ENCODE measurements around the gene YPEL2.

Gene YPEL2

GRCh38 chr17:59361916-59362810, 30.7 kb downstream of the YPEL2 start (continued):
- TF ChIP-seq, protein P1, sequence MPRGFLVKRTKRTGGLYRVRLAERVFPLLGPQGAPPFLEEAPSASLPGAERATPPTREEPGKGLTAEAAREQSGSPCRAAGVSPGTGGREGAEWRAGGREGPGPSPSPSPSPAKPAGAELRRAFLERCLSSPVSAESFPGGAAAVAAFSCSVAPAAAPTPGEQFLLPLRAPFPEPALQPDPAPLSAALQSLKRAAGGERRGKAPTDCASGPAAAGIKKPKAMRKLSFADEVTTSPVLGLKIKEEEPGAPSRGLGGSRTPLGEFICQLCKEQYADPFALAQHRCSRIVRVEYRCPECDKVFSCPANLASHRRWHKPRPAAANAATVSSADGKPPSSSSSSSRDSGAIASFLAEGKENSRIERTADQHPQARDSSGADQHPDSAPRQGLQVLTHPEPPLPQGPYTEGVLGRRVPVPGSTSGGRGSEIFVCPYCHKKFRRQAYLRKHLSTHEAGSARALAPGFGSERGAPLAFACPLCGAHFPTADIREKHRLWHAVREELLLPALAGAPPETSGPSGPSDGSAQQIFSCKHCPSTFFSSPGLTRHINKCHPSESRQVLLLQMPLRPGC (tag by site-specific recombination; IDR thresholded peaks at IDR 0.05): 0 out of 2 replicates have a peak, but pooled peaks have one; percentile 39
- TF ChIP-seq, protein P2, sequence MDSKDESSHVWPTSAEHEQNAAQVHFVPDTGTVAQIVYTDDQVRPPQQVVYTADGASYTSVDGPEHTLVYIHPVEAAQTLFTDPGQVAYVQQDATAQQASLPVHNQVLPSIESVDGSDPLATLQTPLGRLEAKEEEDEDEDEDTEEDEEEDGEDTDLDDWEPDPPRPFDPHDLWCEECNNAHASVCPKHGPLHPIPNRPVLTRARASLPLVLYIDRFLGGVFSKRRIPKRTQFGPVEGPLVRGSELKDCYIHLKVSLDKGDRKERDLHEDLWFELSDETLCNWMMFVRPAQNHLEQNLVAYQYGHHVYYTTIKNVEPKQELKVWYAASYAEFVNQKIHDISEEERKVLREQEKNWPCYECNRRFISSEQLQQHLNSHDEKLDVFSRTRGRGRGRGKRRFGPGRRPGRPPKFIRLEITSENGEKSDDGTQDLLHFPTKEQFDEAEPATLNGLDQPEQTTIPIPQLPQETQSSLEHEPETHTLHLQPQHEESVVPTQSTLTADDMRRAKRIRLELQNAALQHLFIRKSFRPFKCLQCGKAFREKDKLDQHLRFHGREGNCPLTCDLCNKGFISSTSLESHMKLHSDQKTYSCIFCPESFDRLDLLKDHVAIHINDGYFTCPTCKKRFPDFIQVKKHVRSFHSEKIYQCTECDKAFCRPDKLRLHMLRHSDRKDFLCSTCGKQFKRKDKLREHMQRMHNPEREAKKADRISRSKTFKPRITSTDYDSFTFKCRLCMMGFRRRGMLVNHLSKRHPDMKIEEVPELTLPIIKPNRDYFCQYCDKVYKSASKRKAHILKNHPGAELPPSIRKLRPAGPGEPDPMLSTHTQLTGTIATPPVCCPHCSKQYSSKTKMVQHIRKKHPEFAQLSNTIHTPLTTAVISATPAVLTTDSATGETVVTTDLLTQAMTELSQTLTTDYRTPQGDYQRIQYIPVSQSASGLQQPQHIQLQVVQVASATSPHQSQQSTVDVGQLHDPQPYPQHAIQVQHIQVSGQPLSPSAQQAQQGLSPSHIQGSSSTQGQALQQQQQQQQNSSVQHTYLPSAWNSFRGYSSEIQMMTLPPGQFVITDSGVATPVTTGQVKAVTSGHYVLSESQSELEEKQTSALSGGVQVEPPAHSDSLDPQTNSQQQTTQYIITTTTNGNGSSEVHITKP (tag by site-specific recombination; IDR thresholded peaks at IDR 0.05): no peak; the same call in 1 of the 2 replicates
- TF ChIP-seq ZNF169 (tag by site-specific recombination; IDR thresholded peaks at IDR 0.05): no peak
- no peak for TF ChIP-seq ZNF311 (tag by site-specific recombination; IDR thresholded peaks at IDR 0.05; ENCODE audit: borderline replicate concordance)
- TF ChIP-seq, protein P3, sequence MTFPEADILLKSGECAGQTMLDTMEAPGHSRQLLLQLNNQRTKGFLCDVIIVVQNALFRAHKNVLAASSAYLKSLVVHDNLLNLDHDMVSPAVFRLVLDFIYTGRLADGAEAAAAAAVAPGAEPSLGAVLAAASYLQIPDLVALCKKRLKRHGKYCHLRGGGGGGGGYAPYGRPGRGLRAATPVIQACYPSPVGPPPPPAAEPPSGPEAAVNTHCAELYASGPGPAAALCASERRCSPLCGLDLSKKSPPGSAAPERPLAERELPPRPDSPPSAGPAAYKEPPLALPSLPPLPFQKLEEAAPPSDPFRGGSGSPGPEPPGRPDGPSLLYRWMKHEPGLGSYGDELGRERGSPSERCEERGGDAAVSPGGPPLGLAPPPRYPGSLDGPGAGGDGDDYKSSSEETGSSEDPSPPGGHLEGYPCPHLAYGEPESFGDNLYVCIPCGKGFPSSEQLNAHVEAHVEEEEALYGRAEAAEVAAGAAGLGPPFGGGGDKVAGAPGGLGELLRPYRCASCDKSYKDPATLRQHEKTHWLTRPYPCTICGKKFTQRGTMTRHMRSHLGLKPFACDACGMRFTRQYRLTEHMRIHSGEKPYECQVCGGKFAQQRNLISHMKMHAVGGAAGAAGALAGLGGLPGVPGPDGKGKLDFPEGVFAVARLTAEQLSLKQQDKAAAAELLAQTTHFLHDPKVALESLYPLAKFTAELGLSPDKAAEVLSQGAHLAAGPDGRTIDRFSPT (tag by site-specific recombination; IDR thresholded peaks at IDR 0.05): no peak
- TF ChIP-seq ZNF133 (tag by site-specific recombination; IDR thresholded peaks at IDR 0.05): no peak

DNA sequence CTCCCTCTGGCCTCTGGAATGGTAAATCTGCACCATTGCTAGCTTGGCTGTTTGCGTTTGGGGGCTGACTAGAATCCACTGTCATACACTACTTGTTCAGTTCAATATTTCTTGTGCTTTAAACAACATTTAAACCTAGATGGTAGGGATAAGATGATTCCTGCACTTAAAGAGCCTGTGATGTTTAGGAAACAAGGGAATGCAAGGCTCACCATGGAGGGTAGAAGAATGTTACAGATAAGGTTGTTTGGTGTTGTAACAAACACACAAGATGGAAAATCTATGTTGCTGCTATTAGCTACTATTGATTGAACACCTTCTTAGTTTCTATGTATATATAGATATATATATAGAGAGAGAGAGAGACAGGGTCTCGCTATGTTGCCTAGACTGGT, 31.4 kb downstream of the YPEL2 start:
- TF ChIP-seq, protein P4, sequence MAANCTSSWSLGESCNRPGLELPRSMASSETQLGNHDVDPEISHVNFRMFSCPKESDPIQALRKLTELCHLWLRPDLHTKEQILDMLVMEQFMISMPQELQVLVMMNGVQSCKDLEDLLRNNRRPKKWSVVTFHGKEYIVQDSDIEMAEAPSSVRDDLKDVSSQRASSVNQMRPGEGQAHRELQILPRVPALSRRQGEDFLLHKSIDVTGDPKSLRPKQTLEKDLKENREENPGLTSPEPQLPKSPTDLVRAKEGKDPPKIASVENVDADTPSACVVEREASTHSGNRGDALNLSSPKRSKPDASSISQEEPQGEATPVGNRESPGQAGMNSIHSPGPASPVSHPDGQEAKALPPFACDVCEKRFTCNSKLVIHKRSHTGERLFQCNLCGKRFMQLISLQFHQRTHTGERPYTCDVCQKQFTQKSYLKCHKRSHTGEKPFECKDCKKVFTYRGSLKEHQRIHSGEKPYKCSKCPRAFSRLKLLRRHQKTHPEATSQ (tag by site-specific recombination; IDR thresholded peaks at IDR 0.05): no peak
- TF ChIP-seq ZXDB (tag by site-specific recombination; IDR thresholded peaks at IDR 0.05): no peak
- Histone ChIP-seq H3K36me3 (ENCODE audit: control insufficient read depth in 2 of 2, insufficient read depth in 1 of 2, low read length in 2 of 2) (no peaks in the 10 kb centered on the region; a peak in 1 of 3 replicates), H3K4me3 (ENCODE audit: low read depth, low read length) (no peak overlapping the region), H3K4me1 (ENCODE audit: control insufficient read depth, insufficient read depth, low read length) (peaks cover 45% of the 10 kb centered on the region), H3K9me3 (ENCODE audit: control insufficient read depth, insufficient read depth, low read depth, low read length) (no peaks in the 10 kb centered on the region), H3K27ac (ENCODE audit: extremely low read depth, low read depth, low read length) (peak overlapping the region; percentile 48)
- ChIA-PET POLR2A (no interaction called here), CTCF (interaction anchor here (0.5 to 2.0 kb wide), 2 partner anchors 33 to 198 kb away, joined by 4 to 10 read pairs; no protein-coding TSS in a partner anchor)

DNA sequence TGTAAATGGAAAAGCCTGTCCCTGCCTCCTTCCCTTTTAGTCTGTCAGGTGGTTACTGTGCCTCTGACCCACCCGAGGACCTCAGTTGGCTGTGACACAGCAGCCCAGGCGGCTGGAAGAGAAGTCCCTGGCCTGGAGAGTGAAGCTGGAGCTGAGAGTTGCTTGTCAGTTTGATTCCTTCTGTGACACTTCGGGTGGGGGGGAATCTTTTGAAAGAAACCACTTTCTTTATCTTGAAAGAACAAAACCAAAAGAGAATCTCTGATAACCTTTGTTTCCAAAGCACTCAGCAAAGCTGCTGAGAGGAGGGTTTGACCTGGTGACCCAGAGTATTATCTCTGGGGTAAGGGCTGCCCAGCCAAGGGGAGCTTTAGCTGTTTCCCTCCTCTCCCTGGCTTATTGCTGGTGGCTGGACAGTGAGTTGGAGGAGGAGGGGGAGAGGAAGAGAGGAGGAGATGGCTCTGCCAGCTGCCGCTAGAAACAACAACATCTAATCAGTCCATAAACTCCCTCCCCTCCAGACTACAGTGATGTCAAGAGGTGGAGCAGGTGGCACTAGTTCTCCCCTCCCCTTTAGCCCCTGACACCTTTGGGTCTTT, 34.0 kb downstream of the YPEL2 start:
- ChIA-PET POLR2A (interaction anchor here (0.7 to 1.3 kb wide), 4 partner anchors 11 to 342 kb away, joined by 3 to 4 read pairs (median 4); partner anchors contain the start of genes PTRH2 and VMP1), CTCF (interaction anchor here (0.6 to 2.6 kb wide), 6 partner anchors 9 to 76 kb away, joined by 3 to 15 read pairs (median 6); no protein-coding TSS in a partner anchor)
- H3K4me1 ChIP-seq (ENCODE audit: control insufficient read depth, insufficient read depth, low read length): peaks cover 57% of the 10 kb centered on the region
- no peak overlapping the region for H3K27ac ChIP-seq (ENCODE audit: extremely low read depth, low read depth, low read length)
- H3K4me3 ChIP-seq (ENCODE audit: low read depth, low read length): no peak overlapping the region
- 0 out of 2 replicates have a peak, but pooled peaks have one; percentile 37 for TF ChIP-seq PRDM4 (tag by site-specific recombination; IDR thresholded peaks at IDR 0.05)
- 0 out of 2 replicates have a peak, but pooled peaks have one; percentile 20 for TF ChIP-seq ZNF366 (tag by site-specific recombination; conservative IDR thresholded peaks at IDR 0.05)
- peak; percentile 80 for TF ChIP-seq ZNF398 (tag by site-specific recombination; IDR thresholded peaks at IDR 0.05)
- peak; percentile 78 for TF ChIP-seq WT1 (tag by site-specific recombination; IDR thresholded peaks at IDR 0.05)
- TF ChIP-seq ZNF621 (tag by site-specific recombination; IDR thresholded peaks at IDR 0.05): no peak
- 0 out of 2 replicates have a peak, but pooled peaks have one; percentile 33 for TF ChIP-seq SP3 (tag by site-specific recombination; IDR thresholded peaks at IDR 0.05)
- no peak for TF ChIP-seq ZNF843 (tag by site-specific recombination; IDR thresholded peaks at IDR 0.05)
- H3K36me3 ChIP-seq (ENCODE audit: control insufficient read depth in 2 of 2, insufficient read depth in 1 of 2, low read length in 2 of 2): no peaks in the 10 kb centered on the region; a peak in 1 of 3 replicates
- no peaks in the 10 kb centered on the region for H3K9me3 ChIP-seq (ENCODE audit: control insufficient read depth, insufficient read depth, low read depth, low read length)

Data from HEK293 (cell line).